COLO829 (cell line): ENCODE data around the gene RNASE13.
"Not testable (repeated sequence)": the region's sequence is repeated elsewhere in the genome, so short reads cannot be mapped to it uniquely, and the experiment has no call there.

ENCODE experiments used
- DNase-seq: peaks from one replicate; pipeline ENCODE4 v3.0.0; 2012; ENCODE audit warnings: low spot score

The RNASE13 gene

DNA sequence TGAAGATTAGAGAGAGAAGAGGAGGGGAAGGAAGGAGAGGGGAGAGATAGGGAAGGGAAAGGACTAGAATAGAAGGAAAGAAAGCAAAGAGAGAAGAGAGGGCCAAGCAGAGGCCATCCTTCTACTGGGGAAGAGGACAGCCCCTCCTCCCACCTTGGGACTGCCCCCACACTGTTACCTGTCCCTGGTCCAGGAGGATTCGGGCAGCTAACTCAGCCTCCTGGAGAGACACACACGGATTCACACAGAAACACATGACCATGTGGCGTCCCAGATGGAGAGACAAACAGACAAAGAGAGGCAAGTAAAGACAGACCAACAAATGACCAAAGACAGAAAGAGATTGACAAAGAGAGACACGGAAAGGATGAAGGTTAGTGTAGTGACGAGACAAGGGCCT, 11.9 kb downstream of the RNASE13 start:
- DNase-seq: no peak

DNA sequence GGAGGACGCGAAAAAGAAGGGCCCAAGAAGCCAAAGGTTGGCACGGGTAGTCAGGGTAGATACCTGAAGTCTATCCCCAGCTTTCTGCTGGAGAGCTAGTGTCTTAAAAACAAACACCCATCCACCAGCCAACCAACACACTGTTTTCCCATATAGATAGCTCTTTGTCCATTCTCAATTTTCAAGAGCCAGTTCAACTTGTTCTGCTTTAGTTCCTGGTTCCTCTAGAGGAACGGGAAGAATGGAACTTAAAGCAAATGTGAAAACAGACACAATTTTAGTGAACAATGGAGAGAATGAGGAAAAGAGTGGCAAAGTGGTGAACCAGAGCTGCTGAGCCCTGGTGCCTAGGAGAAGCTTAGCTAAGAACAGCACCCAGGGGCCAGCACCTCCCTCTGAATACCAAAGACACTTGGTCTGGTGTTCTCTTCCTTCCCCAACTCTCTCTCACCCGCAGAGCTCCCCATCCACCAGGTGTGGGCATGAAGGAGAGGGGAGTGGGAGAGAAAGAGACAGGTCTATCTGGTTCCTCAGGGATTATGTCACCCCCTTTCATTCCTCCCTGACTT, 13.5 kb downstream of the RNASE13 start:
- DNase-seq: no peak

DNA sequence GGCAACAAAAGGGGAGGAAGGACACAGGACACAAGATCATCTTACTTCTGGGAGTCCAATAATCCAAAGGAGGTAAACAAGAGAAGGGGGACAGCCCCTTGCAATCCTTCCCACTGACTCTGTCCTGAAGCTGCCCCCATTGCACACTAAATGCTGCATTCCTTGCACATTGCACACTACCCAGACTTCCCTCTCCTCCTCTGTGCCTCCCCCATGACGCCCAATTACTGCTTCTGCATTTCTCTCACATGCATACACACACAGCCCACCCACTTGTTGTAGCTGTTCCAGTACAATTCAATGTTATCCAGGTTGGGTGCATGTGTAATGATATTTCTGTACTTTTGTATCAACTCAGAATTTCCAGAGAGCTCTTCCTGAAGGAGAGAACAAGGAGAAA, 15.2 kb downstream of the RNASE13 start:
- DNase-seq: no peak

DNA sequence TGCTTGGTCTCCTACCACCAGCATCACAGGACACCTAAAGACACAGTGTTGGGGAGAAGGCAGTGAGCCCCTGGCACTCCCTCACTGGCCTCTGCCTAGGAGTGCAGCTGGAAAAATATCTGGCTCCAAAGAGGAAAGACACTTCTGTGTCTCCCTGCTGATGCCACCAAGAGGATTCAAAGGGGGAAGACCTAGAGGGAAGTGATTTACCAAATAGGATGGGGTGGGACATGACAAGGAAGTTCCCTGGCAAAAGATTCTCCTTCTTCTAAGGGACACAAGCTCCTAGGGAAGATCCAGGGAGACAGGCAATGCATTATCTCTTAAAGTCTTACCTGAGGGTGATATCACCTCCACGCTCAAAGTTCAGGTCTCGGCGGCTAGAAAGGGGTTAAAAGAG, 15.8 kb downstream of the RNASE13 start:
- DNase-seq: no peak

DNA sequence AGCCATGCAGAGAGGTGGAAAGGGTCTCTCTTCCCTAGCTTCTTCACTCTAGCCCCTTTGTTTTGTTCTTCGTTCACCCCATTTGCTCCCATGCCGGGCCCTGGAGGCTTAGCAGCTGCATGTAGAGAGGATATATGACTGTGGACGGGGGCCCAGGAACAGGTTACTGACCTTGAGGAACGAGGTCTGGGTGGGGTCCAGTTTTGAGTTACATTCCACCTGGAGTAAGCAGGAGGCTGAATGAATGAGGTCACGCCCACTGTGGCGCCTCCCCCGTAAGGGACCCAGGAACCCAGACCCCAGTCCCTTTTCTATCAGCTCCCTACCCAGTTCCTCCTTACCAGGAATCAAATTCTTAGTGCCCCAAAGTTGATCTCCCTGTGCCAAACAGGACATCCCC, 16.3 kb downstream of the RNASE13 start:
- DNase-seq: no peak

DNA sequence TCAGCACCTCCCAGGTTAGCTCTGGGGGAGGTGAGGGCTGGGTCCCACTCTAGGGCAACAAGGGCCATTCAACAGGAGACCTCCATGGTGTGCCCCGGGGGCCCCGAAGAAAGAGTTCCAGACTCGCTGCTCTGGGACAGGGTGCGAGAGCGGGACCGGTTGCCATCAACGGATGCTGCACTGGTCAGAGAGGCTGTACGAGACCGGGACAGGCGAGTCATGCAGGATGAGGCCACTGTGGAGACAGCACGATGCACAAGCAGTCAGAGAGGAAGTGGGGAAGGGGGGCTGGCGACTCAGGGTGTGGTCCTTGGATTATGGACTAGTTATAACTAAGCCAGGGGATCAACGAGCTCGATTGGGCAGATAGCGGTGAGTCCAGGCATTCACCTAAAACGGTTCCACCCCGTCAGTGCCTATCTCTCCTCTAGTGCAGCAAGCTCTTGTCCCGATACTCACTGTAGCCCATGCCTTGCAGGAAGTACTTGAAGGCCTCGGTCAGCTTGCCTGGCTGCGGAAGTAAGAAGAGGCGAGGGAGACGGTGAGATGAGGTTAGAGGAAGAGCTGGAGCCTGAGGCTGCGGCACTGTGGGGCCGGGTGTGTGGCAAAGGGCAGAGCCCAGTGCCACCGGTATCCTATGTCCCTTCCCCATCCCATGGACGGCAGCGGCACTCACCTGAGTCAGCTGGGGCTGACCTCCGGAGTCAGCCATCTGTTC, 16.9 kb downstream of the RNASE13 start:
- no peak for DNase-seq

DNA sequence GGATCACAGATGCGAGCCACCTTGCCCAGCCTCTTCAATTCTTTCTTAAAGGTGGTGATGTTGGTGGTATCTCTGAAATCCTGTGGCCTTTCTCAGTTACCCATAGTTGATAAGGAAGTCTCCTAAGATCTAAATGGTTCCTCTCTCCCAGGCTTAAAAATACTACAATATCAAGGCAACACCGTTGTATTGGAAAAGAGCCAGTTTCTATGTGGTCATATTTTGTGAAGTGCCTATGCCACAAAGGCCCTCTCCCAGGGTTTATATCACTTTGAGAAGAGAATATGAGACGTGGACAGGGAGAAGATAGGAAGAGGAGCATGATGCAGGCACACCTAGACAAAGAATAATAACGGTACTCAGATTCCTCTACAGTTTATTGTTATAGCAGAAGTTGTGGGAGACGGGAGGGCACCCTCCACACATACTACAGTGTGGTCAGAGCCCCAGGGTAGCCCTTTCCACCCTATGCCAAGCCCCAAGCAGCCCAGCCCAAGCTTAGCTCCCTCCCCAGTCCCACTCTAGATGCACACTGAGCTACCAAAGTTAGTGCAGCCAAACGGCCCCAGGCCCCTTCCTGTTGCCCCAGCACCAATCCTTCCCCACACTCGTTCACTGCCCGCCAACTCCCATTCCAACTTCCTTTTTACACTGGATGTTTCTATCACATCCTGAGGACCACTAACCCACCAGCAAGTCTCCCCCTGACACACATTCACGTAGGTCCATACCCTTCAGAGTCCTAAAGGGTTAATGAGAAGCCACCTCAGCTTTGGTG, 18.0 kb downstream of the RNASE13 start:
- DNase-seq: no peak

DNA sequence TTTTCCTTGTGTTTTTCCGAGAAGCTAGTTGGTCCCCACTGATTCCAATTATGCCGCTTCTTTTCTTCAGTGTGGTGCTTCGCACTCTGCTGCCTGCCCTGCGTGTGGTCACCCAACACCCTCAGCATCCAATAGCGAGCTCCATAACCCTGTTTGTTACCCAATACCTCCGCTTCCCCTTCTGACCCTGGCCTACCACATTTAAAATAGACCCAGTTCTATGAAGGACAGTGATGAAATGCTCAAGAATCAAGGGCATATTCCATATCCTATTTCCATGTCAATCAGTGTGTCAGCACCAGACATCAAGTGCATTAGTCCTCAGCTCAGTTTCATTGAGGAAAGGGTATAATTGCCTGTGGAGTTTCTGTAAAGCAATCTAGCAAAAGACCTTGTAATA, 19.3 kb downstream of the RNASE13 start:
- no peak for DNase-seq

DNA sequence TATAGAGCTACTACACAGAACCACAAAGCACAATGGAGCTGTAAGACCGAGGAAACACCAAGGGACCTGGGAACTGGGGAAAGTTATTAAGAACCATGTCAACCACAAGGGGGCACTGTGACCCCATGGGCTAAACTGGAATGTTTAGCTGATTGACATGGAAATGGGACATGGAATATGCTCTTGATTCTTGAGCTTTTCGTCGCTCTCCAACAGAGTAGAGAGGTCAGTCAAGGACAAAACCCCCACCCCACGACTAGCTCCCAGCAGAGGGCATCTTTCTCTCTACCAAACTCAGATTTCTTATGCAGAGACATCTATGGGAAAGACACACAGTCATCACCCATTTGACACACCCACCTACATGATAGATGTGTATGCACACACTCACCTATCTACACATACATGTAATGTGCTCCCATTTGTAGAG, 19.8 kb downstream of the RNASE13 start:
- peak; percentile 87 for DNase-seq

DNA sequence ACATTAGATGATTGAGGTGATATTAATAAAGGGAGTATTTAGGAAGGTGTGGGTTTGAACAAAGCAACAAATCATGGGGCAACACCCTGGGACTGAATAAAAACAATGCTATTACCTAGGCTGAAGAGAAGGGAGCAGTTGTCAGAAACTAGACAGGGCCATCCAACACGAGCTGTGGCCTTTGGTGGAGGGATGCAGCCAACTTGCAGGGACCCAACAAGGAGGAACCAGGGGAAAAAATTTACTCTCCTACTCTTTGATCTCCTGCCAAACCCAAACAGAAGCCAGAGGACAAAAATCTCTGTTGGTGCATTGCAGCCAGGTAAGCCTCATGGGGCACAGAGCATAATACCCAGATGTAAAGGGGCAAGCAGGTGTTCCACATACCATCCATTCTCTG, 23.5 kb downstream of the RNASE13 start:
- no peak for DNase-seq

DNA sequence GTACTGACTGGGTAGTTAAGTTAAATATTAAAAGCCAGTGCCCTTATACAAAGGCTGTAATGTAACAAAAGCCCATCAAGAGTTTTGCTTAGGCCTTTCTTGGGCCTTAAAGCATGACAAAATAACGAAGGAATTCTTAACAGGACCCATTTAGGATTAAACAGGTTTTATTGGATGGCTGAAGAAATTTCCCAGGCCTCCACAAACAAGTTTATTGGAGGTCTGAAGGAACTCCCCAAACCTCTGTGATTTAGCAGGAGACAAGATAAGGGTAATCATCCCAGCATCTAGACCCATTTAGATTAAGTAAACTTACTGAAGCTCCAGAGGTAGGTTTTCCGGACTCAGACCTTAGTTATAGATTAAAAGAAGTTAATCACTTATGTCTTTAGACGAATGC, 24.9 kb downstream of the RNASE13 start:
- not testable (repeated sequence) for DNase-seq

DNA sequence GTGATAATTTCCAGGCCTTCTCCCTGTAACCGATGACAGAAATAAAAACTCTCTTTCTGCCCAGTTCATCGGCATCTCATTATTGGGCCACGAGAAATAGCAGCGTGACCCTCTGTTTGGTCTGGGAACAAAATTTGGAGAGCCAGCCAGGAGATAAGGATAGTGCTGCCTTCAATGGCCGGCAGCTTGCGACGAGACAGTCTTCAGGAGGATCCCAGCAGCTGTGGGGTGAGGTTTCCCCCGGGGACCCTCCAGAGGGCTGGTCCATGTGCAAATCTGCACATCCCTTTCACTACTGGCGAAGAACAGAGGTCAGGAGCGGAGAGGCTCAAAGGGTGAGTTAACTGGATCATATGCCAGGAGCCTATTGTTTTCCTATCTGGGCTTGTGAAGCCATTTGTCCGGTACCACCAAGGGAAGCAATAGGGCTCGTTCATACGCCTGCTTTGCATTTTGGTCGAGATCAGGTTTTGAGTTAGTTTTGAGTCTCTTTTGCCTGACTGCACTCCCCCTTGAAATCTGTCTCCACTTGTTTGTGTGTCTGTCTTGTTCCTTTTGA, 30.7 kb downstream of the RNASE13 start:
- DNase-seq: no peak

DNA sequence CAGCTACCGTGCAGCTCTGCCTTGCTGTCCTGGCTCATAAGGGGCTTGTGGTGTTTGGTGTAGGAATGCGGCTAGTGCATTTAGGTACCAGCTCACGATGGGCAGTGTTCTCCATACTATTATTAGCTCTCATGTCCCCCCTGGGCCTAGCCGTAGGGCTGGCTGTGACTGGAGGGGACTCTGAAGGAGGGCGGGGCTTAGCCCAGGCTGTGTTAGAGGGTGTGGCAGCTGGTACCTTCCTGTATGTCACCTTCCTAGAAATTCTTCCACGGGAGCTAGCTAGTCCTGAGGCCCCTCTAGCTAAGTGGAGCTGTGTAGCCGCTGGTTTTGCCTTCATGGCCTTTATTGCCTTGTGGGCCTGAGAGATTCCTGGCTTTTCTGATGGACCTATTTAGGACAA, 33.4 kb downstream of the RNASE13 start:
- DNase-seq: no peak

DNA sequence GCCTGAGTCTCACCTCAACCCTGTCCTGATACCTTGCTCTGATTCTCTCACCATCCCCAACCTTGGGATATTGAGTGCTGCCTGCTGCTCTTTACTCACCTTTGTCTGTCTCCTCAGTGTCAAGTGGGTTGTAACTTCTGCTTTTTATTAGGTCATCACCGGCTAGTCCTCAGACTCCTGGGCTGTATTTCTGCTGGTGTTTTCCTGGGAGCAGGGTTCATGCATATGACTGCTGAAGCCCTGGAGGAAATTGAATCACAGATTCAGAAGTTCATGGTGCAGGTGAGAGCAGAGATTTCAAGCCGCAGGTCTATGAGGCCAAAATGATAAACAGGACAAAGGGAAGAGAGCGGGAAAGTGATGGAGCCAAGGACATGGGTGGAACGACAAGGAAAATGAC, 35.0 kb downstream of the RNASE13 start:
- no peak for DNase-seq

DNA sequence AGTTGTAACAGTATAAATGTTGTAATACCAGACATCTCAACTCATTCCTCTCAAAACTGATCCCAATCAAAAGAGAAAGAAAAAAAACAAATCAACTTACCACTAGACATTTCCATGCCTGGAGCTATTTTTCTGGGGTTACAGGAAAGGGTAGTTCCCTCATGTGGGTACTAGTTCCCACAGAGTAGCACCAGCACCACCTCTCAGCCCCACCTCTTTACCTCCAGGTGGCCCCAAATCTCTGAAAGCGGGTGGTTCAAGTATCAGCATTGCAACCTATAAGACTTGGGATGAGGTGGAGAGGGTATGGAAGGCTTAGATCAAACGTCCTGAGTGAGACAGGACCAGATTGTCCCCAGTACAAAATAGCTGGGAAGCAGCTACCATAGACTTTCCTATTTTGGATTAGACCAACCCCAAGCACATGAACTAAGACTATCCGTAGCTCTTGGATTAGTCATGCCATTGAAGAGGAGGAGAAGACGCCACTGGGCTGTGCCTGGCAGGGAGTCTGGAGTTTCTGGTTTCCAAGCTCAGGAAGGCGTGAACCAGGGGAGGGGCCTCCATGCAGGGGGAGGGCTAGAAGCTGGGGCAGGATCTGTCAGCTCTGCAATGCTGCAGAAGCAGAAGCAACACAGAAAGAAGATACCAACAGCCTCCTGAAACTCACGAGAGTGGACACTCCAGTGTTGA, 35.8 kb downstream of the RNASE13 start, which contains the start of gene SLC39A2:
SLC39A2 (plus strand) TSS at position 620 of the 693 bp plus-strand sequence. CDS start 154 bp downstream, outside the sequence.
- DNase-seq: no peak

DNA sequence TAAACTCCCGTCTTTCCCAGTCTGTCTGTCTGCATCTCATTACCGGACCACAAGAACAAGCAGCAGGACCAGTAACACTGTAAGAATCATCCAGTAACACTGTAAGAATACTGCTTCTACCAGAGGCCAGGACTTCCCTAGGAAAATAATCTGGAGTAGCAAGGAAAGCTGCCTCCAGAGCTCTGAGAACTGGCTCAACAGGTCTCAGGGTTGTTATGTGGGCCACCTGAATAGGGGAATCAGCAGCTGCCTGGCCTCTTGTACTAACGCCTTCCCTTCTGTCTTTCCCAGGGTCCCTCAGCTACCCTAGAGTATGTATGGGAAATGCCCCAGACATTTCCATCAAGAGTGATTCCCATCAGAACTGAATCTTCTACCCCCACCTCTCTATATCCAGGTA, 36.5 kb downstream of the RNASE13 start:
- no peak for DNase-seq

DNA sequence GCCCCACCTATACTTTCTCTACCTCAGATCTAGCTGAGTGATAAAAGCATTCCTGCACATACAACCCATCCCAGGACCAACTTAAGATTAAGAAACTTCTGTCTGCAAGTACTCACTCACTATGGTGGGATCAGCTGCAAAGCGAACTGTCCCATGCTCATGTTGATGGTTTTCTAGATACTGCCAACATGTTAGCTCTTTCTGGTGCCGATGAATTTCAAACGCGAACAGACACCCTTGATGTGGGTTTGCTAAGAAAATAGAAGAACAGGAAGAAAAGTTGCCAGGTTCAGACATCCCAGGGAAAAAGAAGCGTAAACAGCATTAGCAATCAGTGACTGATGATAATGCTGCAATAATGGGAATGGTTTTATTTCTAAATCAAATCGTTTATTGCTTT, 37.0 kb downstream of the RNASE13 start:
- DNase-seq: no peak

DNA sequence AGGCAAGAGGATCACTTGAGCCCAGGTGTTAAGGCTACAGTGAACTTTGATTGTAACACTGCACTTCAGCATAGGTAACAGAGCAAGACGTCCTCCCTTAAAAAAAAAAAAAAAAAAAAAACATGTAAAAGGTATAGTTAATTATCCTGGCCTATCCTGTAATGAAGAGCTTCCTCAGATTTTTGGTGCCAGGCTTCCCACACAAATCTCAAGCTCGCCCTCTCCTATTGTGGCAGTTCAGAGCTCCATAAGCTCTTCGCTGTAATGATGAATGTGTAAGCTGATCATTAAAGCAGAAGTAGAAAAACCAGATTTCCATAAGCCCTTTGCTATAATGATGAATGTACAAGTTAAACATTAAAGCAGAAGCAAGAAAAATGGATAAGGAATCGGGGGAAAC, 37.5 kb downstream of the RNASE13 start:
- no peak for DNase-seq

DNA sequence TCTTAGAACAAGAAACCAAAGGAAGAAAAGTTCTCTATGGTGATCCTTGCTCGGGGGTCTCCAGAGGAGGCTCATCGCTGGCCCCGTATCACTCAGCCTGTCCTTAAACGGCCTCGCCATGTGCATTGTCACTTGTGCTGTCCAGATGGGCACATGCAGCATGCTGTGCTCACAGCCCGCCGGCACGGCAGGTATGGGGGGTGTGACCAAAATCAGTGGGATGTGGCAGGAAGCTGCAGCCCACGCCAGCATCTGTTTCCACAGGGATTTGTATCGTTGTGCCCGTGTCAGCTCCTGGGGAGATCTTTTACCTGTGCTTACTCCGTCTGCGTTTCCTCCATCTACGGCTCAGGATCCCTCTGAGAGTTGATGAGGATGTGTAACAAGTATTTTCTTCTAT, 38.1 kb downstream of the RNASE13 start:
- no peak for DNase-seq

DNA sequence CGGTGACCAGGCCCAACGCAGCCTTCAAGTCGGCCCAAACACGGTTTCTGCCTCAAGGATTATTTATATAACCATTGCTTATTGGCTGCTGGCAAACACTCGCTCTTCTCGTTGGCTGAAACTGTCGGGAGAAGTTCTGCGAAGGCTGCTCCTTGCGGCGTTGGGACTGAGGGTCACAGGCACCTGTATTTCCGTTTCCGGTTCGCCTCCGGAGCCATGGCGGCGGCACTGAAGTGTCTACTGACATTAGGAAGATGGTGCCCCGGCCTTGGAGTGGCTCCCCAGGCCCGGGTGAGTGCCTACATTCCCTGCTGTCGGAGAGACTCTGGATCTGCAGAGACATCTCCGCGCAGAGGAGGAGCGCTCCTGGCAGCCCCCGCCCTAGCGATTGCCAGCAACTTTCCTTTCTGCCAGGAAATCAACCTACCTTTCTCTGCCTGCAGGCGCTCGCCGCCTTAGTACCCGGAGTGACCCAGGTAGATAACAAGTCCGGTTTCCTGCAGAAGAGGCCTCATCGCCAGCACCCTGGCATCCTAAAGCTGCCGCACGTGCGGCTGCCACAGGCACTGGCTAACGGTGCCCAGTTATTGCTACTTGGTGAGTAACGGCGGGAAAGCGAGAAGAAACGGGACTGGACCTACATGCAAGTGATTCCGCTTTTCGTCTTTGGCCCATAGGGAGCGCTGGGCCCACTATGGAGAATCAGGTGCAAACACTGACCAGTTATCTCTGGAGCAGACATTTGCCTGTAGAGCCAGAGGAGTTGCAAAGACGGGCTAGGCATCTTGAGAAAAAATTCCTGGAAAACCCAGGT, 44.6 kb downstream of the RNASE13 start, which contains the start of gene METTL17:
METTL17 (plus strand) TSS at position 194 of the 814 bp plus-strand sequence; CDS start at position 217, 23 bp downstream.
- DNase-seq: peak; percentile 96

DNA sequence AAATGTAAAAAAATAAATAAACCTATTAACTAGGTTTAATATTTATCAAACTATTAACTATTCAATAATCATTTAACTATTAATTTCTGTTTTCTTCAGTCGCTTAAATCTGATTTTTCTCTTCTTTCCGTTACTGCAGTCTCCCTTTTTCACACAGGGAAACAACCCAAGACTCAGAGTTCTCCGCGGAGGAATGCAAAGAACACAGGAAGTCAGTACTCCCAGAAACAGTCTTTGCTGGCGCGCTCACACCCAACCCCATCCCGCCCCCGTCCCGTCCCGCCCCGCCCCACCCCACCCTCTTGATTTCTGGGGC, 45.2 kb downstream of the RNASE13 start:
- DNase-seq: no peak
